Stimulated activated CD4-positive, alpha-beta T cell treated with anti-CD3 and anti-CD28 coated beads, Interleukin-1b, Interleukin-23, amount 100 ng/mL, for 4 hours (primary cell): ENCODE measurements around the gene POU2F3.

Source experiments
- DNase-seq, 2 donors: peaks; one replicate each; pipeline ENCODE4 v3.0.0-alpha.2; 2020; ENCODE audit warnings: low read depth in 2 of 2

Gene POU2F3

DNA sequence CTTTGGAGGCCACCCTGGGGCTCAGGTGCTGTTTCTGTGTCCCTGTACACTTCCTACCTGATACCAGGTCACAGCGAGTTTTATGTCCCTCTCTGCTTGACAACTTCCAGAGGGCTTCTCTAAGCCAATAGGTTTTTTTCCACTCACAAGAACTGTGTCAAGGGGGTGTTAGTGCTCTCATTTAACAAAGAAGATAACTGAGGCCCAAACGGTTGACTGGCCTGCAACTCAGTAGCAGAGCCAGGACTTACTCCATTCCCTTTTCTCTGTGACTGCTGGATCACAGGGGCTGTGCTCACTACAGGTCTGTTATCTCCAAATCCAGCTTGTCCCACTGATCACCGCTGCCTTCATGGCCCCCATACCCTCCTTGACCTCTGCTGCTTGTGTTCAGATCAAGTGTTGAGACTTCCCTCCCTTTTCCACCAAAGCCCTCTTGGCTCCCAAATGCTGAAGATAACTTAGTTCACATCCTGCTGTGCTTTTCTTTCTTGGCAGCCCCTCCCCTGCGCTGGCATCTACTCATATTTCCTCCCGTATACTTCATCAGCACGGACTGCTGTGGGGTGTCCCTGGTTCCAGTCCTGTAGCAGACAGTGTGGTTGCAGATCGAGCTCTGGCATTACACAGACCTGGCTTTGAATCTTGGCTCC lies 41.3 kb downstream of the POU2F3 start:
- no peak for DNase-seq

DNA sequence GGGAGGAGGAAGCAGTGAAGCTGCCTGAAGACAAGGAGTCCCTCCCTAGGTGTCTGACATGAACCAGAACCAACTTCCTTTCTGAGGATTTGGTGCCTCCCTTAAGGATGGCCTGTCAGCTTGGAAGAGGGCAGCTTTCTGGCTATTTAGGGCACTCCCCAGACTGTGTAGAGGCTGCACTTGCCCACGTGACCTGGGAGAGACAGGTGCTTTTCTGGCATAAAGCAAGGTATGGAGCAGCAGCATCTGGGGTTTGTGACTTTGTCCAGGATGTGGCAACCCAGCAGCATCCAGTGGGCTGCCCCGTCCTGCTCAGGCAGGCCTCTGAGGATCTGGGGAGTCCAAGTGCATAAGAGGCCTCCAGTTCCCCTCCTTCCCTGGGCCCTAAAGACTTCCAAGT lies 43.2 kb downstream of the POU2F3 start:
- no peak for DNase-seq

GRCh38 chr11:120284272-120284671 lies 44.3 kb downstream of the POU2F3 start:
- no peak for DNase-seq

DNA sequence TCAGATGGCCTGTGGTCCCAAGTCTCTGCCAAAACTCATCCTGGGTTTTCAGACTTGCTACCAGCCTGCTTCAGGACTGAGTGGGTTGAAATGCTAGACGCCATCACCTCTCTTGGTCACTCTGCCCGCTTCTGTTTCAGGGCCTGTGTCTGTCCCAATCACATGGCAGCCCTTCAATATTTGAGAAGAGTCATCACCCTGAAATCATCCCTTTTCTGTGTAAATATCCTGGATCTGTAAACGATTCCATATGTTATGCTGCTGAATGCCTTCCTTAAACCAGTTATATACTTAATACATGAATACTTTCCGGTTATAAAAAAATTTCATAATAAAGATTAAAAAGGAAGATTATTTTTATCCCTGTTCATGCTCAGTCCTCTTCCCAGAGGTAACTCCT lies 45.3 kb downstream of the POU2F3 start:
- DNase-seq = no peak

DNA sequence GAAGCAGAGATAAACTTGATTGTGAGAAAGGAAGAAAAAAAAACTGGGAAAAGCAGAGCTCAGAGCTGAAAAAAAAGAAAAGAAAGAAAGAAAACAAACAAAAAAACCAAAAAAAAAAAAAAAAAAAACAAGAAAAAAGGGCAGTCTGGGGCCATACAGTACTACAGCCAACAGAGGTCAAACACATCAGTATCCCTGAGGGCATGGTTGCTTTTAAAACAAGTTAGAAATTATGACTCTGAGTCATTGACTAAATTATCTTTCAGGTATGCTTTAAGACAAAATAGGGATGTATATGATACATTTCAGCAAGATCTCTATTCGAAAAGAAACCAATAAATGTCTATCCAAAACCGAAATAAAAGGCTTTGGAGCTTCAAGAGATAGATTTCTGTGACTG lies 48.1 kb downstream of the POU2F3 start:
- DNase-seq = no peak

DNA sequence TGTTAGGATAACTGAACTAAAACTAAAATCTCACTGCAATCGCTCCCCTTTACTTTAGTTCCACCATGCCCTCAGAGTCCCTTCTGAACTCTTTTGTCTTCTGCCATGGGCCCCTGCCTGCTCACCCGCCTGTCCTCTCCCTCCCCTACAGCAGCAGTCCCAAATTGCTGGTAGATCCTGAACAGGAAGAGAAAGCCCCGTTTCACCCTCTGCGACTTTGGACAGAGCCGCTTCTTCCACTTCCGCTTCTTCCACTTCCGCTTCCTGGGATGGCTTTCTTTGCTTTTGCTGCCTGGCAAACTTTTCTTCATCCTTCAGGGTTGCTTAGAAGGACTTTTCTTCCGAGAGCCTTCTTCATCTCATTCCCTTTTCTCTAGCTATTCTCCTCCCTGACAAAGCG lies 49.5 kb downstream of the POU2F3 start:
- DNase-seq = no peak

DNA sequence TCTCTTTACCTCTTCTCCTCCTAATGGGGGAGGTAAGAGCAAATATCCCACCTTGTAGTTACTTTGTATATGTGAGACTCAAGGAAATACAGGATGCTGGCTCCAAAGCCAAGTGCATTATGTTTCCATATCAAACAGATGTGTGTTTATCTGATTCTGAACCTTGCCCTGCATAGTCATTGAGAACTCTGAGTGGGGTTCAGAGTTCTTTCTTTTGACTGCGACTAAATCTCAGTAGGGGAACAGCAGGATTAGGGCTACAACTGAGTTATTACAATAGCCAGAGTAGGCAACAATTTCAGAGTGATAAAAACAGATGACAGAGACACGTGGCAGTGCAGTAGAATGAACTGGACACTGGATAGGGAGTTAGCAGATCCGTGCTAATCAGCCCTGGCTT lies 51.0 kb downstream of the POU2F3 start:
- DNase-seq = no peak

- no peak for DNase-seq
Measured at GRCh38 chr11:120293038-120293800, 53.3 kb downstream of the POU2F3 start.

DNA sequence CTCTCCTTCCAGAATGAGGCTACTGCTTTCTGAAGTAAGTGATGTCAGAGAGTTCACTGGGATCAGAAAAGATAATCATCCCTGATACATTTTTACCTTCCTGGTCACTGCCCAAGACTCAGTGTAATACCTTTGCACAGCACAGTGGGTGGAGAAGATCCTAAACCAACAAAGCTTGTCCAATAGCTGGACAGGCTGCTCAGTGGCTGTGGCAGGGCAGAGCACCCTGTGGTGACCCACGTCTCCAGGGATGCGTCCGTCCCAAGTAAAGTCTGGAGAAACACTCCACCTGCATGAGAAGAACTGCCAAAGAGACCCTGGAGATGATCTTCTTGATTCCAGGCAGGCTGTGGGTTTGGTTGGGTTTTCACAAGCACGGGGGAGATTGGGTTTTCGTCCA lies 54.2 kb downstream of the POU2F3 start:
- DNase-seq = no peak

DNA sequence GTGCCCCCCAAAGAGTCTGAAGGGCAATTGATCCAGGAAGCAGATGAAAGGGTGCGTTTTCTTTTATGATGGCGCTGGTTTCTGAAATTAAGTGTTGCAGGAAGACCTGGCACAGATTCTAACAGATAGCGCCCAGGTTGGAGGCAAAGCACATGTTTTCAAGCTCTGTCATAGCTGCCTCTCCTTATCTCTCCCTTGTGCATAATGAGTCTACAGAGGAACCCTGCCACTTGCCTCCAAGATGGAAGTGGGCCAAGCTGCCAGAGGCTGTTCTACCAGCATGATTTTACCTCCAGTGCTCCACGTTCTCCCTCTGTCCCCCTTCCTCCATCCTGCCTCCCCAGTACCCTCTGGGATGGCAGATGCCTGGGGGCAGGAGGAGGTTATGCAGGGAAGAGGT lies 55.2 kb downstream of the POU2F3 start:
- no peak for DNase-seq

DNA sequence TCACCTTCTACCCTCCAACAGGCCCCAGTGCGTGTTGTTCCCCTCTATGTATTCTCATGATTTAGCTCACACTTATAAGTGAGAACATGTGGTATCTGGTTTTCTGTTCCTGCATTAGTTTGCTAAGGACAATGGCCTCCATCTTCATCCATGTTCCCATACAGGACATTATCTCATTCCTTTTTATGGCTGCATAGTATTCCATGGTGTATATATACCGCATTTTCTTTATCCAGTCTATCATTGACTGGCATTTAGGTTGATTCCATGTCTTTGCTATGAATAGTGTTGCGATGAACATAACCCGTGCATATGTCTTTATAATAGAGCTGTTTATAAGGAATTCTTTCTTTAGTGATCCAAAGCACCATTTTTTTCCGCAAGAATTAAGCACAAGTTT lies 56.6 kb downstream of the POU2F3 start:
- DNase-seq = no peak

DNA sequence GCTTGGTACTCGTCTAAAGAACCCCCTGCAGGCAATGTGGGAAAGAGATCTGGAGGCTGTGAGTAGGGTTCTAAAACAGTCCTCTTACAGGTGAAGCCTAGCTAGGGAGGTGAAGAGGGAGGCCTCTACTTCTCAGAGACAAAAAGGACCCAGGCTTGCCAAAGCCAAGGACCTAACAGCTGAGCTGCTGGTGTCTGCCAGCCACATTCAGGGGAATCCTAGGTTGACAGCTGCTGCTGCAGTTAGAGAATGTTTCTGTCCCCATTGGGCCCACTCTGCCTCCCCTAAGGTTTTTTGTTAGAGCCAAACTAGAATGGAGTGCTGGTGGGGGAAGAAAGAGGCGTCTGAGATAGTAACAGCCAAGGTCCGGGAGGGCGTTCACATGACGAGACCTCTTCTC lies 58.5 kb downstream of the POU2F3 start:
- no peak for DNase-seq

DNA sequence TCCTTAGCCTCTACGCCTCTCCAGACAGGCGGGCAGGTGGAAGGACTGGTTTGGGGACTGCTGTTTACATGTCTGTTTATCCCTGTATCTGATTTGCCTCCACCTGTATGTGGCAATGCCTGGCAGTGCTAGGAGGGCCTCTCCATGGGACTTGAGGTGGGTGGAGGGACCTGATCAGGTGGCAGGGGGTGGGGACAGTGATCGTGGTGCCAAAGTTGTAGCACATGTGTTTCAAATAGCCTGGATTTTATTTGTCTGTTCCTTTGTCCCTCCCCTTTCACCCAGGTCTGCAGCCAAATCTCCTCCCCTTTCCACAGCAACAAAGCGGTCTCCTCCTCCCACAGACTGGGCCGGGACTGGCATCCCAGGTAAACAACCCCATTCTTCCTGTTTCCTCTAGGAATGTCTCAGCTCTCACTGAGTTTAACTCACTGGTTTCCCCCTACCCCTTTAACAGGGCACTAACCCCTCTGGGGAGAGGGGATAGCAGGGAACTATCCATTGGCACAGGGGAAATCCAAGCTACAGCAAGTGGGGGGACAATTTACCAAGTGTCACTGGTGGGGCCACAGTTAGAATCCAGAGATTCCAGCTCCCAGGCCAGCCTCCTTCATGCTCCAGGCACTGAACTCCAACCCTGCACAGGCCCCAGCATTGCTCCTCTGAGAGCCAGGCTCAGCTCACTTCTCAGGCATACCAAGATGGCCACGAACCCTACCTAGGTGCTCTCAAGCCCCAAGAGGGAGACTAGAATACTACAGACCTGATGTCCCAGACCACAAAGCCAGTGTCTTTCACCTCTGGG lies 62.3 kb downstream of the POU2F3 start:
- no peak for DNase-seq

GRCh38 chr11:120303004-120303637 lies 63.2 kb downstream of the POU2F3 start:
- peak; percentile 28 to 57 for DNase-seq

- DNase-seq = no peak
Measured at GRCh38 chr11:120304526-120304925, 64.6 kb downstream of the POU2F3 start.

DNA sequence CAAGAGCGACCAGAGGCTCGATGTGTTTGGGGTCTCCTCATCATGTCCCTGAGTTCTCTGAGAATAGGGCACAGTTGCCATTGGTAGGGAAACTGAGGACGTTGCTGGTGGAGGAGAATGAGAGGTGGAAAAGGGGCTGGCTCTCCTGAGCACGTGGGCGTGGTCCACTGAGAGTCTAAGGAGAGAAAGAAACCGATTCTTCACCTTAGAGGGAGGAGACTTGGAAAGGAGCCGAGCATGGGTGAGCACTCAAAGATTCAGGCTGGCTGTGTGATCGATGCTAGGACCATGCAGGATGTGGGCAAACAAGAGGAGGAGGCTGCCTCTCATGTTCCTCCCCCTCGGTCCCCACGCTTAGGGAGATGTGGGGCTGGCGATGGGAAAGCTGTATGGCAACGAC lies 65.3 kb downstream of the POU2F3 start:
- DNase-seq = no peak

DNA sequence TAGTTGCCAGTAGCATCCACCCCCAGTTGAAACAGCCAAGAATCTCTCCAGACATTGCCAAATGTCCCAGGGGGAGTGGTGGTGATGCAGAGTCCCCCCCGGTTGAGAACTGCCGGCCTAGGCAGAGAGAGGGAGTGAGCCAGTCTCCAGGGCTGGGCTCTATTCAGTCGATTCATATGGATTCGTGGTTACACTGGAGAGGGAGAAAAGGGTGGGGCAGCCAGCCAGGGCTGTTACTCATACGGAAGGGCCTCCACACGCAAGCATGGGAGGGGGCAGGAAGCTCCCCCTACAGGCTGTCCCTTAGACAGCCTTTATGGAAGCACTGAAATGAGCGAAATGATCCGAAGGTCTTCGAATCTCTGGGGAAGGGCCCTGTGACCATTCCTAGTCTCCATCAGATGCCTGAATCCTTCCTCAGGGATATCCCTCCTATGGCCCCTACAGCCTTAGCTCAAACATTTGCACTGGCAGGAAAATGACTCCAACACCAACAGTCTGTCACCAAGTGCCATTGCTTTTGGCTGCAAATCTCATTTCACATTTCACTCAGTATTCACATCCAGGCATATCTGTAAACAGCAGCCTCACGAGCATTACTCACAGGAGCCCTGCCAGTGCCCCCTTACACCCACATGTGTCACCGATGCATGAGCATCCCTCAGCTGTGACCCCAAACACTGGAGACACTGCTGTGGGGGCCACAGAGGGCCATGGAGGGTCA lies 66.7 kb downstream of the POU2F3 start:
- no peak for DNase-seq

GRCh38 chr11:120307476-120307875 lies 67.5 kb downstream of the POU2F3 start:
- DNase-seq = no peak

DNA sequence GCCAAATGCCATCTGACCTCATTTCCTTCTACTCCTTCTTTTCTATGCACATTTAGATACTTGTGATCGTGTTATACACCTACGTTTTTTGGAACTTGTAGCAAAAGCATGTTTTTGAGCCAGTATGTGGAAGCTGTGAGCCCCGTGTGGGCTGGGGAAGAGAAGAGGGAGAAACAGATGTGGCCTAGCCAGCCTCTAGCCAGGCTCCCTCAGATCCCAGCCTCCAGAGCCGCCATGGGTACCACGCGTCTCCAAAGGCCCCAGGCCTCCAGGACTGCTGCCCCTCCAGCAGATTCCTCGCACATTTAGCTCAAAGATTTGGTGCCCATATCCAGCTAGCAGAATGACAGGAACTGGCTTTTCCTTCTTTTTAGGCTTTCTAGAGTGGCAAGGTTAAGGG lies 68.1 kb downstream of the POU2F3 start:
- DNase-seq = no peak

- DNase-seq = no peak
Measured at GRCh38 chr11:120310870-120311269, 70.9 kb downstream of the POU2F3 start.

DNA sequence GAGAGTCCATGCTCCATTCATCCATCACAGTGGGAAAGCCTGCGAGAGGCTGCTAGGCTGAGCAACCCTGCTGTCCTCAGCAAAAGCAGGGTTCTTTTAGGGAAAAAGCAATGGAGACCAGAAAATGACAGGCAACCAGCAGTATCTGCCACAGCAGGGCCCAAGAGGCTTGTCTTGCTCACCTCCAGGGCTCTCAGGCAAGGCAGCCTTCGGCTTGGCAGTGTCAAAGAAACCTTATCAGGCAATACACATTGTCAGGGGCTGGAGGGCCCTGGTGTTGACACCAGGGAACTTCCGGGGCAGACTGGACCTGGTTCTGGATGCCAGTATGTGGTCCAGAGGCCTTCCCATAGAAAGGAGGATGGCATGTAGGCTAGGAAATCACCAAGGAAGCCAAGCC lies 74.9 kb downstream of the POU2F3 start:
- DNase-seq = no peak
